Ascending aorta (tissue), 2 donors: Measurements from ENCODE around the gene RAD21L1. TPM values are rescaled to one million over a fixed set of nuclear protein-coding genes. Genes with fewer than 3 reads are reported as not detected.

Experiments
- DNase-seq, 2 donors: peaks; one replicate each; pipeline ENCODE4 v3.0.0-alpha.2; 2019; ENCODE audit warnings: low spot score in 2 of 2
- H3K27ac ChIP-seq, 2 donors: fragments of 200-600 bp; sonication (generic); one replicate each; pipeline ENCODE4 v1.5.1; 2016 to 2017; ENCODE audit warnings: mild to moderate bottlenecking in 1 of 2
- H3K27me3 ChIP-seq: fragments of 200-600 bp; sonication (generic); one replicate; pipeline ENCODE4 v1.5.1; 2017
- H3K36me3 ChIP-seq, 2 donors: fragments of 200-600 bp; sonication (generic); one replicate each; pipeline ENCODE4 v1.5.1; 2016
- H3K4me1 ChIP-seq, 2 donors: fragments of 200-600 bp; sonication (generic); one replicate each; pipeline ENCODE4 v1.5.1; 2016 to 2017; ENCODE audit warnings: mild to moderate bottlenecking in 1 of 2
- H3K4me3 ChIP-seq, 2 donors: fragments of 200-600 bp; sonication (generic); one replicate each; pipeline ENCODE4 v1.5.1; 2016 to 2017; ENCODE audit warnings: mild to moderate bottlenecking in 1 of 2
- H3K9me3 ChIP-seq, 2 donors: fragments of 200-600 bp; sonication (generic); one replicate each; pipeline ENCODE4 v1.5.1; 2016
- intact Hi-C: fragments of 100-400 bp; cut with DNase I; formaldehyde crosslinking; loops from one replicate; pipeline ENCODE4 v1.15.1; 2023
- total RNA-seq: library from RNA; depleted of rRNA; stranded (reverse); fragments of >200 nt; gene quantifications from one replicate; pipeline ENCODE4 v1.1.0, GENCODE V29; 2016
- TF ChIP-seq, protein P1 (sequence below), 3 experiments: fragments of 200-600 bp in 2 of 3; fragments of 450-650 bp in 1 of 3; sonication (generic) in 2 of 3; IDR thresholded peaks; one replicate each; pipeline ENCODE4 v1.5.1; 2016 to 2019; ENCODE audit warnings: antibody characterized with exemption in 3 of 3, mild to moderate bottlenecking in 1 of 3, moderate library complexity in 1 of 3

The RAD21L1 gene
- total RNA-seq, 1 donor from 2014 or later = not detected

DNA sequence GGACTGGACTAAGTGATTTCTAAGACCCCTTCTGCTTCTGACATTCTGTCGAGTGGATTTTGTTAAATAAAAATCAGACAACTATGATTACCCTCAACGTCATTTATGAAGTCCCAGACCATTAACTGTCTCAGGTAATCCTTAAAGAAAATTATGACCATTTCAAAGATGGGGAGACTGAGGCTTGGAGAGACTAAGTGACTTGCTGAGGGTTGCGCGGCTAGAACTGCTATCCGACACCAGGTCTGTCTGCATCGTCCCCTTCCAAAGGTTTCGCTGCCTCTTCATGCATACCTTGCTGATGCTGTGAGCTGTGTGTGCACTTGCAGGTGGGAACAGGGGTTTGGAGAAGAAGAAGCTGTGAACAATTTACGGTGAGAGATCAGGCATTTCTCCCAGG lies 43.4 kb downstream of the RAD21L1 start:
- no peaks in the 10 kb centered on the region for H3K9me3 ChIP-seq
- no peaks in the 10 kb centered on the region for H3K36me3 ChIP-seq
- no peak for DNase-seq
- no peaks in the 10 kb centered on the region for H3K27me3 ChIP-seq
- intact Hi-C loops = no loop called here
- H3K4me1 ChIP-seq = peaks cover 5 to 11% of the 10 kb centered on the region in 2 donors
- H3K27ac ChIP-seq = no peak overlapping the region
- H3K4me3 ChIP-seq = no peak overlapping the region
- TF ChIP-seq, protein P1, sequence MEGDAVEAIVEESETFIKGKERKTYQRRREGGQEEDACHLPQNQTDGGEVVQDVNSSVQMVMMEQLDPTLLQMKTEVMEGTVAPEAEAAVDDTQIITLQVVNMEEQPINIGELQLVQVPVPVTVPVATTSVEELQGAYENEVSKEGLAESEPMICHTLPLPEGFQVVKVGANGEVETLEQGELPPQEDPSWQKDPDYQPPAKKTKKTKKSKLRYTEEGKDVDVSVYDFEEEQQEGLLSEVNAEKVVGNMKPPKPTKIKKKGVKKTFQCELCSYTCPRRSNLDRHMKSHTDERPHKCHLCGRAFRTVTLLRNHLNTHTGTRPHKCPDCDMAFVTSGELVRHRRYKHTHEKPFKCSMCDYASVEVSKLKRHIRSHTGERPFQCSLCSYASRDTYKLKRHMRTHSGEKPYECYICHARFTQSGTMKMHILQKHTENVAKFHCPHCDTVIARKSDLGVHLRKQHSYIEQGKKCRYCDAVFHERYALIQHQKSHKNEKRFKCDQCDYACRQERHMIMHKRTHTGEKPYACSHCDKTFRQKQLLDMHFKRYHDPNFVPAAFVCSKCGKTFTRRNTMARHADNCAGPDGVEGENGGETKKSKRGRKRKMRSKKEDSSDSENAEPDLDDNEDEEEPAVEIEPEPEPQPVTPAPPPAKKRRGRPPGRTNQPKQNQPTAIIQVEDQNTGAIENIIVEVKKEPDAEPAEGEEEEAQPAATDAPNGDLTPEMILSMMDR (IDR thresholded peaks at IDR 0.05) = no peak

DNA sequence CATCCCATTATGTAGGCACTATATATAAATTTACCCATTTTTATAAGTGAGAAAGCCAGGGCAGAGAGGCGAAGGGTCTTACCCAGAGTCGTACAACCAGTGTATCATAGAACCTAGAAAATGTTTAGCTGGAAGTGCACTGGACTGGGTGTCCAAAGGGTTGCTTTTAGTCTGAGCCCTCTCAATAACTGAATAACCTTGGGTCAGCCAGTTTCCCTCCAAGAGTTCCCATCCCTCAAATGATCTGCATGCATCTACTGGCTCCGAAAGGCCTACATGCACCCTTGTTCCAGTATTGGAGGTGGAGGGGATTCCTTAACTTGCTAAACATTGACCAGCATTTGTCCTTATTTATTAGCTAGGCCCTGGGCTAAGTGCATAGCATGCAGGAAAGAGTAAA lies 44.0 kb downstream of the RAD21L1 start:
- no peak overlapping the region for H3K27ac ChIP-seq
- DNase-seq = no peak
- TF ChIP-seq, protein P1 (IDR thresholded peaks at IDR 0.05) = no peak
- no peak overlapping the region for H3K4me3 ChIP-seq
- H3K4me1 ChIP-seq = peaks cover 5 to 11% of the 10 kb centered on the region in 2 donors
- intact Hi-C loops = no loop called here
- no peaks in the 10 kb centered on the region for H3K36me3 ChIP-seq
- no peaks in the 10 kb centered on the region for H3K27me3 ChIP-seq
- H3K9me3 ChIP-seq = no peaks in the 10 kb centered on the region

DNA sequence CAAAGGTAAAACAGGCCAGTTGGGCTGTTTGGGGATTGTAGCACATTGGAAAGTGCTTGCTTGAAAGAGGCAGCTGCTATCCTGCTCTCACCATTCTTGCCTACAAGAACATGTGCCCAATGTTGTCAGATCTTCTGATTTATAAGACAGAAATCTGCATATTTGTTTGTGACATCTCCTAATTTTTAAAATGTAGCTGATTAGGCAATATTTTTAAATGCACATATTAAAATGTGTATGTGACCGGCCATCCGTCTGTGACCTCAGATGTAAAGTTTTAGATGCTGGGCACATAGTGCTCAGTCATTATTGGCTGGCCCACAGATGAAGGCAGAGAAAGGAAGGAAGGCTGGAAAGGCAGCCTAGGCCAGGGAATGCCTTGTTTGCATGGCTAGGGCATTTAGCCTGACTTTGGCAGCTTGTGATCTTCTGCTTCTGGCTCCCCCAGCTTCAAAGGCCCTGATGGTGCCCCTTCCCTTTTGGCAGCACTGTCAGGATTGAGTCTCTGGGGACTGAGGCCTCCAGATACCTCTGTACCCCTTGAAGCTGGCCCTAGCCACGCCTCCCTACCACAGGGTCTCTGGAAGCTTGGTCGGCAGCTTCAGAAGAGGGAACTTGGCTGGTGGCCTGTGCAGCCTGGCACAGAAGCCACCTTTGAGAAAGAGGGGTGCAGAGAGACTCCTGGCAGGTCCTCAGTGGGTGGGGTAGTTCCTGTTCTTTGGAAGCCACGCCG lies 46.7 kb downstream of the RAD21L1 start:
- Histone ChIP-seq H3K9me3 (no peaks in the 10 kb centered on the region), H3K27me3 (no peaks in the 10 kb centered on the region), H3K27ac (no peak overlapping the region), H3K4me1 (no peaks in the 10 kb centered on the region), H3K4me3 (no peak overlapping the region), H3K36me3 (no peaks in the 10 kb centered on the region)
- no peak for DNase-seq
- intact Hi-C loops = no loop called here
- TF ChIP-seq, protein P1 (IDR thresholded peaks at IDR 0.05) = no peak

DNA sequence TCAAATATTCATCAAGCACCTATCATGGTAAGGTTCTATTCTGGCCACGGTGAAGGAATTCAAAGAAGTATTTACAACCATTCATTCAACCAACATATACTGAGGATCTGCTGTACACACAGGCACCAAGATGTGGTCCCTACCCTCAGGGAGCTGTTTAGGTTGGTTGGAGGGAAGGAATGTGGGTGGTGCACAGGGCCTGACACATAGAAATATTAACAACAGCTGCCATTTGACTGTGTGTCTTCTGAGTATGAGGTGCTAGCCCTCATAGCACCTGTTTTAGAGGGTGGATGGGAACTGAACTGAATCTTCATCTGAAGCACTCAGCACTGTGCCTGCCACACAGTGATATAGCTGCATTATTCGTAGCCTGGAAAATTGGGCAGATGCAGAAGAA lies 47.5 kb downstream of the RAD21L1 start:
- no peaks in the 10 kb centered on the region for H3K27me3 ChIP-seq
- TF ChIP-seq, protein P1 (IDR thresholded peaks at IDR 0.05) = no peak
- no peaks in the 10 kb centered on the region for H3K9me3 ChIP-seq
- no peaks in the 10 kb centered on the region for H3K4me1 ChIP-seq
- no peaks in the 10 kb centered on the region for H3K36me3 ChIP-seq
- H3K4me3 ChIP-seq = no peak overlapping the region
- intact Hi-C loops = no loop called here
- H3K27ac ChIP-seq = no peak overlapping the region
- no peak for DNase-seq

DNA sequence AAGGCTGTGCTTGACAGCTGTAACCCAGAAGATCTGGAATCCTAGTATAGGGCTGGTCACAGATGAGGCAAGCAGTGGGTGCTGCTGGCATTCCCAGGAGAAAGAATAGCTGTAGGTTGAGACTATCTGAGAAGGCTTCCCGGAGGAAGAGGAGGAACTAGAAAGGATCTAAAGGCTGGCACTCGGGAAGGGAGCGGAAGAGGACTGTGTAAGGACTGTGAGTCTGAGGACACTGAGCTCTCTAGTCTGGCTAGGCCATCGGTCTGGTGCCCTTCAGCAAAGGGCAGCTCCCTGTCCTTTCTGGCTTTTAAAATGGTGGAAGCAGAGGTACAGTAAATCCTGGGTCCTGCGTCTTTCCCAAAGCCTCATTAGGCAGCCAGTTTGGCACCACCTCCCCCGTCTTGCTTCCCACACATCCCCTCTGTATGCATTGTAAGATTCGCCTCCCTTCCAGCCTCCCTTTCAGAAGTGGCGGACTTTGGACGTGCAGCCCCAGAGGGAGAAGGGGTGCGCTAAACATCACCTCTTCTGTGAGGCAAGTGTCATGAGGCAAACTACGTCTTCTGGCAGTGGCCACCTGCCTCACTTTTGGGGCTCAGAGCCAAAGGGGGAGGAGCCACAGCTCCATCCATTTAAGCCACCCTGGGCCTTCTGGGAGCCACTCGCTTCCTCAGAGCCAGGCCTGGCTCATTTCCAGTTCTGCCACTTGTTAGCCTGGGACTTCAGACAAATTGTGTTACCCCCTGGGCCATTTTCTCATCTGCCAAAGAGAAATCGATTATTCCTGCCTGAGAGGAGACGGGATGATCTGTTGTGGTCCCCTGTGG lies 48.9 kb downstream of the RAD21L1 start:
- no peak overlapping the region for H3K27ac ChIP-seq
- H3K36me3 ChIP-seq = no peaks in the 10 kb centered on the region
- DNase-seq = no peak
- H3K27me3 ChIP-seq = no peaks in the 10 kb centered on the region
- no peaks in the 10 kb centered on the region for H3K4me1 ChIP-seq
- intact Hi-C loops = no loop called here
- H3K9me3 ChIP-seq = no peaks in the 10 kb centered on the region
- H3K4me3 ChIP-seq = no peak overlapping the region
- TF ChIP-seq, protein P1 (IDR thresholded peaks at IDR 0.05) = no peak
